ENCODE data around the gene SEMA3F. TPM values are rescaled to one million over a fixed set of nuclear protein-coding genes. Genes with fewer than 3 reads are reported as not detected.
"Not testable (repeated sequence)": the region's sequence is repeated elsewhere in the genome, so short reads cannot be mapped to it uniquely, and the experiment has no call there.

SEMA3F gene
- total RNA-seq, 1 donor from 2014 or later = 14.5 TPM

DNA sequence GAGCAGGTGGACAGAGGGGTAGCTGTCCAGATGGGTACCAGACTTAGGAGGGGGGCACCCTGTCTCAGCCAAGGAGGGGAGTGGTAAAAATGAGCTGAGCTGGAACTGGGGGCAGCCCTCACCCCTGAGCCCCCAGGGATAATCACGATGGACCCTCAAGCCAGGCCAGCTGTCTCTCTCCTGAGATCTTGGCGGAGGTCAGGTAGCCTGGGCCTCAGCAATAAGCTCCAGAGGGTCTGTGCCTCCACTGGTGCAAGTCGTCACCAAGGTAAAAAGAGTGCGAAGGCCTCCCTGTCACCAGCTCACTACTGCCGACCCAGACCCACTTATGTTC is 55.0 kb downstream of the SEMA3F start:
- H3K4me1 ChIP-seq = no peaks in the 10 kb centered on the region
- no peak overlapping the region for H3K27ac Mint-ChIP-seq

DNA sequence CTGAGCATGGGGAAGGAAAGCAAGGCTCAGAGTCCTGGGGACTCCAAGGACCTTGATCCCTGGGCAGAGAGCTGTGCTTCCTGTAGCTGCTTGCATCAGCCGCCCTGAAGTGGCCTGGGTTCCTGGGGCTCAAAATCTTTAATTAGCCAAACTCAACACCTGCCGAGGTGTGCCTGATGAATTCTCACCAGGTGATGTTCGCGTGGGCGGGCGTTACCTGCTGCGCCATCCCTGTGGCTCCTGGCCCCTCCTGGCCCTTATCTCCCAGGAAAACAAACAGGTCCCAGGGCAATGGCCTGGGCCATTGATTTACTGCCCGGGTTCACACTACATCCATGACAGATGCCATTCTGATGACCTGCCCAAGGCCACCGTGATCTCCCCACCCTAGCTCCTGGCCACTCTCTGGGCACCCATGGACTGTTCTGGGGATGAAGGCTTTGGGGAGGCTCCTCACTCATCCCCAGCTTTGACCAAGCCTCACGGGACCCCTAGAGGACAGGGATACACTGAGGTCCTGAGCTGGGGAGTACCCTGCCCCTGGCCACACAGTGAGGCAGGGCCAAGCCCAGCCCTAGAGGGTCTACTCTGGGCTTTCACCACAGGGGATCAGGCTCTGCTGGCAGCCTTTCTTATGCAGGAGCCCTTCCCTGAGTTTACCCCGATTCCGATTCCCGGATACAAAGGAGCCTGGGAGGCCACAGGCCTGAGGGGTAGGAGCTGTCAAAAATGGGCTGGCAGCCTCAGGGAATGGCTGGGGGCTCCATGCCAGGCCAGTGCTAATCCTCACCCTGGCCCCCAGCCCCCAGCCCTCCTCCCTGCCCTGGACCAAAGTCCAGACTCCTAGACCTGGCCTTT is 55.6 kb downstream of the SEMA3F start:
- Histone ChIP-seq H4K20me1 (ENCODE audit: low read depth) (no peaks in the 10 kb centered on the region), H3K27me3 (peaks cover 19% of the 10 kb centered on the region), H3K9me3 (ENCODE audit: low read depth) (no peaks in the 10 kb centered on the region), H3K9ac (no peak overlapping the region), H3K79me2 (ENCODE audit: low read depth) (no peaks in the 10 kb centered on the region), H3K27ac (no peak overlapping the region), H3K4me2 (no peak overlapping the region), H3K36me3 (no peaks in the 10 kb centered on the region), H3F3A (ENCODE audit: low read depth) (peaks cover 10% of the 10 kb centered on the region), H2AFZ (replicated peaks) (no peak overlapping the region), H3K4me3 (no peak overlapping the region), H3K4me1 (no peaks in the 10 kb centered on the region)
- peaks cover 18% of the 10 kb centered on the region for H3K27me3 Mint-ChIP-seq (ENCODE audit: insufficient read depth, low read depth)
- DNase-seq (ENCODE audit: low spot score) = no peak
- H3K4me1 Mint-ChIP-seq = peaks cover 12% of the 10 kb centered on the region
- H3K36me3 Mint-ChIP-seq = no peaks in the 10 kb centered on the region
- H3K27ac Mint-ChIP-seq = no peak overlapping the region
- no peak overlapping the region for H3K4me3 Mint-ChIP-seq
- no peak for TF ChIP-seq EZH2 (IDR thresholded peaks at IDR 0.05)
- no peak for TF ChIP-seq EZH2phosphoT487 (IDR thresholded peaks at IDR 0.05)
- TF ChIP-seq, protein P1, sequence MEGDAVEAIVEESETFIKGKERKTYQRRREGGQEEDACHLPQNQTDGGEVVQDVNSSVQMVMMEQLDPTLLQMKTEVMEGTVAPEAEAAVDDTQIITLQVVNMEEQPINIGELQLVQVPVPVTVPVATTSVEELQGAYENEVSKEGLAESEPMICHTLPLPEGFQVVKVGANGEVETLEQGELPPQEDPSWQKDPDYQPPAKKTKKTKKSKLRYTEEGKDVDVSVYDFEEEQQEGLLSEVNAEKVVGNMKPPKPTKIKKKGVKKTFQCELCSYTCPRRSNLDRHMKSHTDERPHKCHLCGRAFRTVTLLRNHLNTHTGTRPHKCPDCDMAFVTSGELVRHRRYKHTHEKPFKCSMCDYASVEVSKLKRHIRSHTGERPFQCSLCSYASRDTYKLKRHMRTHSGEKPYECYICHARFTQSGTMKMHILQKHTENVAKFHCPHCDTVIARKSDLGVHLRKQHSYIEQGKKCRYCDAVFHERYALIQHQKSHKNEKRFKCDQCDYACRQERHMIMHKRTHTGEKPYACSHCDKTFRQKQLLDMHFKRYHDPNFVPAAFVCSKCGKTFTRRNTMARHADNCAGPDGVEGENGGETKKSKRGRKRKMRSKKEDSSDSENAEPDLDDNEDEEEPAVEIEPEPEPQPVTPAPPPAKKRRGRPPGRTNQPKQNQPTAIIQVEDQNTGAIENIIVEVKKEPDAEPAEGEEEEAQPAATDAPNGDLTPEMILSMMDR (IDR thresholded peaks at IDR 0.05) = no peak
- no peaks in the 10 kb centered on the region for H3K9me3 Mint-ChIP-seq

More for the DNA sequence above, 55.0 kb downstream of the SEMA3F start:
- Histone ChIP-seq H3K36me3 (no peaks in the 10 kb centered on the region), H3K79me2 (ENCODE audit: low read depth) (no peaks in the 10 kb centered on the region), H4K20me1 (ENCODE audit: low read depth) (no peaks in the 10 kb centered on the region), H3K9ac (no peak overlapping the region), H3K4me3 (no peak overlapping the region), H3K27me3 (peaks cover 25% of the 10 kb centered on the region), H3K9me3 (ENCODE audit: low read depth) (no peaks in the 10 kb centered on the region), H3K4me2 (no peak overlapping the region), H2AFZ (replicated peaks) (no peak overlapping the region), H3K27ac (no peak overlapping the region), H3F3A (ENCODE audit: low read depth) (peaks cover 10% of the 10 kb centered on the region)
- Mint-ChIP-seq H3K4me3 (no peak overlapping the region), H3K36me3 (no peaks in the 10 kb centered on the region), H3K9me3 (no peaks in the 10 kb centered on the region), H3K4me1 (peaks cover 12% of the 10 kb centered on the region), H3K27me3 (ENCODE audit: insufficient read depth, low read depth) (peaks cover 21% of the 10 kb centered on the region)
- TF ChIP-seq, protein P1 (IDR thresholded peaks at IDR 0.05) = no peak
- no peak for TF ChIP-seq EZH2 (IDR thresholded peaks at IDR 0.05)
- TF ChIP-seq EZH2phosphoT487 (IDR thresholded peaks at IDR 0.05) = no peak
- DNase-seq (ENCODE audit: low spot score) = no peak

DNA sequence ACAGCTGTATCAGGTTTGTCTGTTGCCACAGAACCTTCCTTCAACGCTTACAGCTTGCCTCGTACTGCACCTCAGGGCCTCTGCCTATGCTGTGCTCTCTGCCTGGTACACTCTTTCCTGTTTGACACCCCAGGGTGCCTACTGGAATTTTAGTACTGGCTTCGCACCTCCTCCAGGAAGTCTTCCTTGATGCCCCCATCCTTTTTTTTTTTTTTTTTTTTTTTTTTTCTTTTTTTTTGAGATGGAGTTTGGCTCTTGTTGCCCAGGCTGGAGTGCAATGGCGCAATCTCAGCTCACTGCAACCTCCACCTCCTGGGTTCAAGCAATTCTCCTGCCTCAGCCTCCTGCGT is 56.2 kb downstream of the SEMA3F start:
- Mint-ChIP-seq H3K27me3 (ENCODE audit: insufficient read depth, low read depth) (peaks cover 15% of the 10 kb centered on the region), H3K4me1 (peaks cover 10% of the 10 kb centered on the region)
- not testable (repeated sequence) for H3K9me3 Mint-ChIP-seq; H3K4me3 Mint-ChIP-seq; H3K4me2 ChIP-seq; H3K79me2 ChIP-seq (ENCODE audit: low read depth); H3K9me3 ChIP-seq (ENCODE audit: low read depth); H4K20me1 ChIP-seq (ENCODE audit: low read depth); H3K4me1 ChIP-seq; H3K36me3 ChIP-seq; H3K4me3 ChIP-seq; H3K36me3 Mint-ChIP-seq; H3K27ac Mint-ChIP-seq; H2AFZ ChIP-seq (replicated peaks); DNase-seq (ENCODE audit: low spot score); H3F3A ChIP-seq (ENCODE audit: low read depth); H3K9ac ChIP-seq; H3K27ac ChIP-seq
- H3K27me3 ChIP-seq = peaks cover 13% of the 10 kb centered on the region

DNA sequence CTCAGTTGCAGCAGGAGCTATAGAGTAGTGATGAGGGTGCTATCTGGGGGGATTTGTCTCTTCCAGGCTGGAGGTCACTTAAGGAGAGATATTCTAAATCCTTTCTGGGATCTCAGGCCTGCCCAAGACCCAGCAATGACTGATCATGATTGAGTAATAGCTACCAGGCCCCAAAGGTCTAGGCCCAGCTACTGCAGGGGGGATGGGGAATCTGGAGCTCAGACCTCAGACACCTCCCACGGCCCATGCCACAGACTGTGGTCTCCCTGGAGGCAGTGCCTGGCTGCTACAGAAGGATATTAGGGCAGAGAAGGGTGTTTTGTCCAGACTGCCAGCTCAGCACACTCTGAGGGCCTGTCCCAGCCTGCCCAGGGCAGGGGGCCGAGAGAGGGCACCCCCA is 56.8 kb downstream of the SEMA3F start:
- Histone ChIP-seq H3K79me2 (ENCODE audit: low read depth) (no peaks in the 10 kb centered on the region), H3K27me3 (peaks cover 7% of the 10 kb centered on the region), H3K36me3 (no peaks in the 10 kb centered on the region), H2AFZ (replicated peaks) (no peak overlapping the region), H3K4me1 (no peaks in the 10 kb centered on the region), H3K9ac (no peak overlapping the region), H3K4me2 (no peak overlapping the region), H3F3A (ENCODE audit: low read depth) (no peaks in the 10 kb centered on the region), H3K9me3 (ENCODE audit: low read depth) (no peaks in the 10 kb centered on the region), H4K20me1 (ENCODE audit: low read depth) (no peaks in the 10 kb centered on the region), H3K27ac (no peak overlapping the region), H3K4me3 (no peak overlapping the region)
- peaks cover 9% of the 10 kb centered on the region for H3K4me1 Mint-ChIP-seq
- peaks cover 11% of the 10 kb centered on the region for H3K27me3 Mint-ChIP-seq (ENCODE audit: insufficient read depth, low read depth)
- H3K9me3 Mint-ChIP-seq = no peaks in the 10 kb centered on the region
- TF ChIP-seq, protein P1 (IDR thresholded peaks at IDR 0.05) = no peak
- TF ChIP-seq EZH2phosphoT487 (IDR thresholded peaks at IDR 0.05) = no peak
- no peak for TF ChIP-seq EZH2 (IDR thresholded peaks at IDR 0.05)
- no peak overlapping the region for H3K4me3 Mint-ChIP-seq
- H3K36me3 Mint-ChIP-seq = no peaks in the 10 kb centered on the region
- no peak overlapping the region for H3K27ac Mint-ChIP-seq
- DNase-seq (ENCODE audit: low spot score) = no peak
